Islet of Langerhans (tissue), 1 donor: Measurements from ENCODE around the gene UQCRH.
"Not testable (repeated sequence)": the region's sequence is repeated elsewhere in the genome, so short reads cannot be mapped to it uniquely, and the experiment has no call there.

Experiments used
- FAIRE-seq: peaks from one replicate; lab custom pipeline; 2011; peaks lifted over from hg19 to GRCh38; lab: Jason Lieb, UNC

The UQCRH gene

GRCh38 chr1:46333300-46334029 is 30.0 kb downstream of the UQCRH start:
- FAIRE-seq: no peak

DNA sequence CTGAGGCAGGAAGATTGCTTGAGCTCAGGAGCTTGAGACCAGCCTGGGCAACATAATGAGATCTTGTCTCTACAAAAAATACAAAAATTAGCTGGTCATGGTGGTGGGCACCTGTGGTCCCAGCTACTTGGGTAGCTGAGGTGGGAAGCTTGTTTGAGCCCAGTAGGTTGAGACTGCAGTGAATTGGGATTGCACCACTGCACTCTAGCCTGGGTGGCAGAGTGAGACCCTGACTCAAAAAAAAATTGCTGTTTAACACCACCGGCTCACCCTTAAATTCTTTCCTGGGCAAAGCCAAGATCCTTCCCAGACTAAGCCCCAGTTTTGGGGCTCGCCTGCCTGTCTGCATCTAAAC is 30.5 kb downstream of the UQCRH start:
- FAIRE-seq: no peak

DNA sequence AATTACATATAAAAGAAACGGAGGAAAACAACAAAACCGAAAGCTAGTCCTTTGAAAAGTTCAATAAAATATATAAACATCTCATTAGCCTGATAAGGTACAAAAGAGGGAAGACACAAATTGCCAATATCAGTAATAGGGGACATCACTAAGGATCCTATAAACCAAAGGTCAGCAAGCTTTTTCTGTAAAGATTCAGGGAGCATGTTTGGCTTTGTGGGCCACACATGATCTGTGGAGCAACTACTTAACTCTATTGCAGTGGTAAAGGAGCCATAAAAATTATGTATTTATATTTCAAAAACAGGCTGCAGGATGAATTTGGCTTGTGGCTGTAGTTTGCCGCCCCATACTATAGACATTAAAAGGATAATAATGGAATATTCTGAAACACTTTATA is 31.6 kb downstream of the UQCRH start:
- no peak for FAIRE-seq

DNA sequence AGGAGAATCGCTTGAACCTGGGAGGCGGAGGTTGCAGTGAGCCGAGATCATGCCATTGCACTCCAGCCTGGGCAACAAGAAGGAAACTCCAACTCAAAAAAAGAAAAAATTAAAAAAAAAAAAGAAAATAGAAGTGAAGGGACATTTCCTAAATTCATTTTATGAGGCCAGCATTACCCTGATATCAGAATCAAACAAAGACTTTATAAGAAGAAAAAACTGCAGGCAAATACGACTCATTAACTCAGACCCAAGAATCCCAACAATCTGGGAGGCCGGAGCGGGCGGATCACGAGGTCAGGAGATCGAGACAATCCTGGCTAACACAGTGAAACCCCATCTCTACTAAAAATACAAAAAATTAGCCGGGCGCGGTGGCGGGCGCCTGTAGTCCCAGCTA is 33.9 kb downstream of the UQCRH start:
- FAIRE-seq: not testable (repeated sequence)

DNA sequence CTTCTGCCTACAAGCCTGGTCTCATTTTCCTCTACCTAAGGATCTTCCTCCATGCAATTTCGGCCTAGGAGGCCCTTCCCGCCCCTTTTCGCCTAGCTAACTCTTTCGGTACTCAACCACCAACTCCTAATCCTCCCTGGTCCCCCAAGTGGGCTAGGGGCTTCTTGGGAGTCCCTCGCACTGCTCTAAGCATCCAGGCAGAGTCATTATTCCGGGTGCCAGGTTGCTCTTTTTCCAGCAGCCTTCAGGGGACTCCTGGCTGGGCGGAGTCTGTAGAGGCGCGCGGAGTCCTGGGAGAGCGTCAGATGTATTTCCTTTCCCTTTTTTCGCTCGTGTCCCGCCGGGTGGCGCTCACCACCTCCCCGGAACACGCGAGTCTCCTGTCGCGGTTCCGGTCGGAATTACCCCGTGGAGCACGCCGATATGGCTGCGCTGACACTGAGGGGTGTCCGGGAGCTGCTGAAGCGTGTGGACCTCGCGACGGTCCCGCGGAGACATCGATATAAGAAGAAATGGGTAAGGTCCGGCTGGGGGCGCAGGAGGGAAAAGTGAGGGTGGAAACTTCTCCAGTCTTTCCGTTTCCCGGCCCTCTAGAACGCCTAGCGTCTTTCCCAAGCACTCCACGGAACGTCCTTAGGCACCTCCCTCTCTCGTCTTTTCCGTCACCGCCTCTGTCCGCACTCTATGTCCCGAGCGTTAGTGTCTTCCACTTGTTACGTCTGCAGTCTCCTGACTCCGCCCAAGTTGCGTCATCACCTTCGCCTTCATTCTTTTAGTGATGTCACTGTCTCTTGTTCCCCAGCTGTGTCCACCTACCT is 37.1 kb downstream of the UQCRH start, which contains the start of gene NSUN4:
Gene NSUN4 (plus strand): TSS at position 404 of the 818 bp plus-strand sequence. CDS start 20 bp downstream, at position 424.
- FAIRE-seq: no peak

- no peak for FAIRE-seq
Measured at GRCh38 chr1:46341222-46342083, 38.0 kb downstream of the UQCRH start.

GRCh38 chr1:46342084-46342656 is 38.7 kb downstream of the UQCRH start:
- no peak for FAIRE-seq

- FAIRE-seq: no peak
Measured at GRCh38 chr1:46342677-46343350, 39.3 kb downstream of the UQCRH start.

DNA sequence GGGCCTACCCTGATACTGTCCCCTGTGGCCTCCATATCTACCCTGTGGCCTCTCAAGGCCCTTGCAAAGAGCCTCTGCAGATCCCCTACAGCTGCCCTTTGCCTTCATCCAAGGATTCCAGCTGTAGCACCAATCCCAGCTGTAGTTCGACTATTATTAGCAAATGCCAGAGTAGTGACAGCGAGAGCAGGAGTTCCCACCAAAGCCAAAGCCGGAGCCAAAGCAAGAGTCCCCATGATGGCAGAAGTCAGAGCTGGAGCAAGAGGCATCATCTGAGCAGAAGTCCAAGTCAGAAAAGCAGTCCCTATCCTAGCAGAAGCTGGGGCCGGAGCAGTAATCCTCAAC is 39.8 kb downstream of the UQCRH start:
- no peak for FAIRE-seq

- FAIRE-seq: no peak
Measured at GRCh38 chr1:46343705-46344104, 40.2 kb downstream of the UQCRH start.

DNA sequence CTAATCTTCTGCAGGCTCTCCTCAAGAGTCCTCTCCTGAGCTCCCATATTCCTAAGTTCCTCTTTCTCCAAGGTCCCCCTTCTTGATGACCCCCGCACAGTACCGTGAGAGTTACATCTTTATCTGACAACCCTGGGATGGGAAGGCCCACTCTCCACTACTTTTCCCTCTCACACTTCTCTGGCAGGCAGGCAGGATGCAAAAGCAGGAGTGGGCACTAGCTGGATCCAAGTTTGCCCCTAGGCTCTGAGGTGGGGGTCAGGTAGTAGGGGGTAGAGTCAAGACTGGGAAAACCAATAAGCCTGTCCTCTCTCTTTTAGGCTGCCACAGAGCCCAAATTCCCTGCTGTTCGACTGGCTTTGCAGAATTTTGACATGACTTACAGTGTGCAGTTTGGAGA is 41.0 kb downstream of the UQCRH start:
- FAIRE-seq: no peak

DNA sequence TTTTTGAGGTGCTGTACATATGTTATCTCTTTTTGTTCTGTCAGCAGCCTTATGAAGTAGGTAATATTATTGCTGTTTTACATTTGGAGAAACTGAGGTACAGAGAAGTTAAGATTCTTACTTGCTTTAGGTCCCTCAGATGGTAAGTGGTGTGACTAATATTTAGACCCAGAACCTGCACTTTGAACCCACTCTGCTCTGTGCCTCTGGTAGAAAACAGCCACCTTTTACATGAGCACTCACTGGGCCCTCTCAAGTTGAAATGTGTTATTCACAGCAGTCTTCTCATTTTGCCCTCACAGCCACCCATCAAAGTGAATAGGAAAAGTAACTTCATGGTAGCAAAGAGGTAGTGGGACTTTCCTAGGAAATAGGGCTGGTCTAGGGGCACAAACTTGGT is 41.8 kb downstream of the UQCRH start:
- no peak for FAIRE-seq

DNA sequence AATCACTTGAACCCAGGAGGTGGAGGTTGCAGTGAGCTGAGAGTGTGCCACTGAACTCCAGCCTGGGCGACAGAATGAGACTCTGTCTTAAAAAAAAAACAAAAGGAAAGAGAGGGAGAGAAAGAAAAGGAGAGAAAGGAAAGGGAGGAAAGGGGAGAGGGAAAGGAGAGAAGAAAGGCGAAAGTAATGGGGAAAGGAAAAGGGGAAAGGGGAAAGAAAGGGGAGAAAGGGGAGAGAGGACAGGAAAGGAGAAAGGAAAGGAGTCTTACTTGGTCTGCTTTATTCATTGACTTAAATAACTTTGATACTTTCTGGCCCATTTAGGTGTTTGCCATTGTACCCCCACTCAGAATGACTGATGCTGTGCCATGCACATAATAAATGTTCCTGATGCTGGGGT is 48.9 kb downstream of the UQCRH start:
- FAIRE-seq: no peak

DNA sequence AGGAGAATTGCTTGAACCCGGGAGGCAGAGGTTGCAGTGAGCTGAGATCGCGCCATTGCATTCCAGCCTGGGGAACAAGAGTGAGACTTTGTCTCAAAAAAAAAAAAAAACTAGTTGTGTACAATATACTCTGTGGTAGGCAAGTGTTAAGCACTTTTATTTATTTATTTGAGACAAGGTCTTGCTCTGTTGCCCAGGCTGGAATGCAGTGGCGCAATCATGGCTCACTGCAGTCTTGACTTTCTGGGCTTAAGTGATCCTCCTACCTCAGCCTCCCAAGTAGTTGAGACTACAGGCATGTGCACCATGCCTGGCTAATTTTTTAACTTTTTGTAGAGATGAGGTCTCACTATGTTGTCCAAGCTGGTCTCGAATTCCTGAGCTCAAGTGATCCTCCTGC is 52.4 kb downstream of the UQCRH start:
- FAIRE-seq: not testable (repeated sequence)

DNA sequence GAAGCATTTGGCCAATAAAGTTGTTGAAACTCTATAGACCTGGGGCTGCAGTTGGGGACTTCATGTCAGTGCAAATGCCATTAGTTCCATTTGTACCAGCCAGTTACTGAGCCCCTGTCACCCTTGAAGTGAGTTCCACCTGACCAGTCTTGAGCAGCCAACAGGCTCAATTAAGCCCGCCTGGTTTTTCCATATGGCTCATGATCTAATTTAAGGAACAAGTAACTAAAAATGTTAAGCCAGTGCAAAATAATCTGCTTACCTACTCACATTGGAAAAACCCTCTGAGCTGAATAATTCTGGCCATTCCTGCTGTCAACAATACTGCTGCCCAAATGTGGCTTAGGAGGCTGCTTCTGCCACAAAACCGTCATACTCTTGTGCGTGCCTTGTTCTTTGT is 58.7 kb downstream of the UQCRH start:
- no peak for FAIRE-seq

DNA sequence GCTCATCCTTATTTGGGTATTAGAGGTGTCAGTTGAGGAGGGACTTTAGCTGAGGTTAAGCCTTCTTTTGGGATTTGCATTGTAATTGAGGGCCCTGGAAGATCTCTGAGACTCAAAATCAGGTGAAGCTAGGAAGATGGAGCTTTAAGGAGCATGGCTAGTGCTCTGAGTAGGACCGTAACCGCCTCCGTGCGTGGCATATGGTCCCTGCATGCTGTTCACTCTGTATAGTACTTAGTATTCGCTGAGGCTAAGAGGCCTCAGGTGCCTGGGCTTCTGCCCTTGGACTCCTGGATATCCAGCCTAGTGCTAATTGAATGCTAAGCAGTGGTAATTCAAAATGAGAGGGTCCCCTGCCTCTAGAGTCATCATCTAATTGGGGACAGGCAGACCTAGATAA is 59.6 kb downstream of the UQCRH start:
- FAIRE-seq: no peak

GRCh38 chr1:46364612-46365011 is 61.1 kb downstream of the UQCRH start:
- no peak for FAIRE-seq

DNA sequence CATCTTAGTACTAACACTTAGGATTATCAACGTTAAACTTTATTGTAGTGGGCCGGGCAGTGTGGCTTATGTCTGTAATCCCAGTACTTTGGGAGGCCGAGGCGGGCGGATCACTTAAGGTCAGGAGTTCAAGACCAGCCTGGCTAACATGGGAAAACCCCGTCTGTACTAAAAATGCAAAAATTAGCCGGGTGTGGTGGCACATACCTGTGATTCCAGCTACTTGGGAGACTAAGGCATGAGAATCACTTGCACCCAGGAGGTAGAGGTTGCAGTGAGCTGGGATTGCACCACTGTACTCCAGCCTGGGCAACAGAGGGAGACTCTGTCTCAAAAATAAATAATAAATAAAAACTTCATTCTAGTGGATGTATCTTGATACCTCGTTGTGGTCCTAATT is 62.3 kb downstream of the UQCRH start:
- not testable (repeated sequence) for FAIRE-seq
